HG03135 (cell line): ENCODE data around the gene PXMP2.
"Not testable (repeated sequence)": the region's sequence is repeated elsewhere in the genome, so short reads cannot be mapped to it uniquely, and the experiment has no call there.

ENCODE experiments used
- ATAC-seq: cut with Tn5 transposase; IDR thresholded peaks from one replicate; pipeline ENCODE4 v1.9.1; 2021; ENCODE audit warnings: mild to moderate bottlenecking, moderate library complexity; ENCODE audit not compliant: unreplicated experiment

PXMP2 gene

DNA sequence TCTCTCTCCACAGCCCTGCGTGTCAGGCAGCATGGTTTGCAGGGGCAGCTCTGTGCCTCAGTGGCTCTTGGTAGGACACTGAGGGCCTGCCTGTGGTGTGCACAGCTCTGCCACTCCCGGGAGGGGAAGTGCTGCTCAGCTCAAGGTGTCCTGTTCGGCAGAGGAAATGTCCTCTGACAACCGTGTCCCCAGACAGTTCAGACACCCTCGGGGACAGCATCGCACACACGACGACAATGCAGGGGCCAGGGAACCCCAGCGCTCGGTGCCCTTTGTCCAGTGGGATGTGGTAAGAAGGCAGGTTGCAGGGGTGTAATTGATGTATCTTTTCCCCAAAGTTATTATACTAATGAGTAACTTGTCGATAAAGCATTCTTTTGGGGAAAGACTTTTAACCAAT, 60.0 kb downstream of the PXMP2 start:
- ATAC-seq = no peak

- no peak for ATAC-seq
These were observed 60.5 kb downstream of the PXMP2 start for GRCh38 chr12:132747896-132748295.

GRCh38 chr12:132748319-132748718, 60.9 kb downstream of the PXMP2 start:
- ATAC-seq = no peak

DNA sequence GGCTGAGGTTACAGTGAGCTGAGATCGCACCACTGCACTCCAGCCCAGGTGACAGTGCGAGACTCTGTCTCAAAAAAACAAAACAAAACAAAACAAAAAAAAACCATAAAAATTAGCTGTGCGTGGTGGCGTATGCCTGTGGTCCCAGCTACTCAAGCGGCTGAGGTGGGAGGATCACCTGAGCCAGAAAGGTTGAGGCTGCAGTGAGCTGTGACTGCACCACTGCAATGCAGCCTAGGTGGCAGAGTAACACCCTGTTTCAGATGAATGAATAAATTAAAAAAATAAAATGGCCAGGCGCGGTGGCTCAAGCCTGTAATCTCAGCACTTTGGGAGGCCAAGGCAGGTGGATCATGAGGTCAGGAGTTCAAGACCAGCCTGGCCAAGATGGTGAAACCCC, 66.3 kb downstream of the PXMP2 start:
- not testable (repeated sequence) for ATAC-seq

GRCh38 chr12:132754160-132754932, 67.0 kb downstream of the PXMP2 start:
- no peak for ATAC-seq
